SHP77 (cell line): Measurements from ENCODE around the gene AURKB.
"Not testable (repeated sequence)": the region's sequence is repeated elsewhere in the genome, so short reads cannot be mapped to it uniquely, and the experiment has no call there.

ENCODE experiments used
- DNase-seq, 2 experiments: peaks; one replicate each; lab custom pipeline; 2025; lab: John Stamatoyannopoulos, UW

The AURKB gene

GRCh38 chr17:8209907-8210760, at the start of gene AURKB:
Gene AURKB (minus strand): TSS chr17:8210575. CDS start chr17:8210224, 351 bp downstream.
- DNase-seq = peak; percentile 99

- no peak for DNase-seq
These were observed 47.4 kb upstream of the AURKB start for GRCh38 chr17:8257801-8258200.

- DNase-seq = no peak
These were observed 46.3 kb upstream of the AURKB start for GRCh38 chr17:8256691-8257090.

GRCh38 chr17:8256291-8256690, 45.9 kb upstream of the AURKB start:
- DNase-seq = no peak

GRCh38 chr17:8255499-8255898, 45.1 kb upstream of the AURKB start:
- no peak for DNase-seq

- no peak for DNase-seq
These were observed 44.5 kb upstream of the AURKB start for GRCh38 chr17:8254881-8255280.

GRCh38 chr17:8253801-8254200, 43.4 kb upstream of the AURKB start:
- DNase-seq = peak; percentile 39 to 50

GRCh38 chr17:8251411-8251810, 41.0 kb upstream of the AURKB start:
- not testable (repeated sequence) for DNase-seq

- no peak for DNase-seq
These were observed 39.5 kb upstream of the AURKB start for GRCh38 chr17:8249621-8250500.

GRCh38 chr17:8248751-8249607, 38.6 kb upstream of the AURKB start, which contains the start of gene PFAS:
Gene PFAS (plus strand): TSS chr17:8249289. CDS start chr17:8253938, 4,649 bp downstream.
- DNase-seq = peak; percentile 96 to 97

- no peak for DNase-seq
These were observed 34.4 kb upstream of the AURKB start for GRCh38 chr17:8244768-8245167.

- DNase-seq = no peak
These were observed 33.5 kb upstream of the AURKB start for GRCh38 chr17:8243827-8244226.

- DNase-seq = peak in 1 of 2 experiments; percentile 28
These were observed 27.5 kb upstream of the AURKB start for GRCh38 chr17:8237886-8238285.

GRCh38 chr17:8237175-8237574, 26.8 kb upstream of the AURKB start:
- peak; percentile 81 to 89 for DNase-seq

GRCh38 chr17:8235676-8236075, 25.3 kb upstream of the AURKB start:
- no peak for DNase-seq

GRCh38 chr17:8234361-8235270, 24.2 kb upstream of the AURKB start:
- no peak for DNase-seq

- DNase-seq = no peak
These were observed 21.3 kb upstream of the AURKB start for GRCh38 chr17:8231701-8232100.

GRCh38 chr17:8227238-8227581, 16.8 kb upstream of the AURKB start:
- DNase-seq = no peak

GRCh38 chr17:8226536-8227237, 16.3 kb upstream of the AURKB start:
- no peak for DNase-seq
